ENCODE measurements around the gene ETNK2.
A peak's percentile ranks its signal among the peaks of the same experiment; 100 is the strongest.

ETNK2 gene

DNA sequence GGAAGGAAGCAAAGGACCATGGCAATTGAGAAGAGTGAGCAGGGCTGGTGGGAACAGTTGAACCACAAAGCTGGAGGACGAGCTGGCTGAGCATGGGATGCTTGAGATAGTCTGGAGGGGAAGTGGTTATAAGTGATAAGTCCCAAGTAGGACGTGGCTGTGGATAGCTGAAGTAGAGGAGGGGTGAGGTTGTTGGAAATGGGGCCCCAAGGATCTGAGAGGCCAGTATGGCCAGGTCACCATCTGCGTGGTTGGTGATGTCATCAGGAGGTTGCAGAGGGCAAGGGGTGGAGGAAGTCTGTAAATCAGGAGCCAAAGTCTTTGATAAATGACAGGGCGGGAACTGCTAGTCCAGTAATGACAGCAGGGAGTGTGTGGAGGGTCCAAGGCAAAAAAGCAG, 25.3 kb upstream of the ETNK2 start:
- no peak for DNase-seq (ENCODE audit: low spot score)

- no peak for DNase-seq (ENCODE audit: low spot score)
Observed at GRCh38 chr1:204176049-204176448, 24.2 kb upstream of the ETNK2 start.

- no peak for DNase-seq (ENCODE audit: low spot score)
Observed at GRCh38 chr1:204174958-204175357, 23.1 kb upstream of the ETNK2 start.

DNA sequence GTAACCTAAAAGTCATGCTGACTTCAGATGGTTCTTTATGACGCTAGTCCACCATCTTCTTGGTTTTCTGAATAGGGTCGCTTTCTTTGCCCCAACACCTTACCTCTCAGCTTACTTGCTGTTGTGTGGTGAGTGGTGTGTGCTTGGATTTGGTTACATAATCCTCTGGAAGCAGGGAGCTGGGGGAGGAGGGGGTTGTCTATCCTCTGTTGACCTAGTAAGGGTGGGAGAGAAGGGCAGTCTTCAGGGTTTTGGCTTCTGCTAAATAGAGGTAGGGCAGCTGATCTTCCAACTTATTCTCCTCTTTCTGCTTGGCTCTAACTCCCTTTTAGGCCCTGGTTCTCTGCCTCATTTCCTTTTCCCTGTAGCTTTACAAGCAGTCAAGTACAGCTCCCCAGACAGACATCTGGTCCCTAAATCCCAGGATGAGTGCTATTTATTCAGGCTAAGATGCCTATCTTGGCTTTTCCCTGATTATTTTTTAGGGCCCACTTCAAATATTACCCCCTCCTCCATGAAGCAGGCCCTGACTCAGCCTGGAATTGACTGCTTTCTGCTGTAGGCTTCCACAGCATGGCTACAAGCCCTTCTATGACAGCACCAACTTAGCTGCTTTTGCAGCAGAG, 20.7 kb upstream of the ETNK2 start:
- no peak for DNase-seq (ENCODE audit: low spot score)

DNA sequence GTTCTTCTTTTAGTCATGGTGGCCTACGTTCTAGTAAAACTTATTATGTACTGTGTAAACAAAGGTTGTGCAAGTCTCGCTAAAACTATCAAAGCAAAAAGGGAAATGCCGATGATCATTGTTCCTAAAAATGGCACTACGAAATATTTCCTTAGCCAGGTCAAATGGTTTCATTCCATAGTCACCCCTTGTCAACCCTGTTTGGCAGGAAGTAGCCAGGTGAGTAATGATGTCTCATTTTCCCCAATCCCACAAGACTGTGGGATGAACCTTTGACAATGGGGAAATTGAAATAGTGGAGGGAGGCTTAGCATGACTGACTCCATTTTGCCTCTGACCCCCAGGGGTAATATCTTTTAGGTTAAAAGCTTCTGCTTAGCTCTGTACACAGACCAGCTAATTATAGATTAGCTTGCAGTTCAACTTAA, 19.9 kb upstream of the ETNK2 start:
- DNase-seq (ENCODE audit: low spot score), result no peak

- DNase-seq (ENCODE audit: low spot score), result no peak
Observed at GRCh38 chr1:204170494-204171155, 18.8 kb upstream of the ETNK2 start.

- no peak for DNase-seq (ENCODE audit: low spot score)
Observed at GRCh38 chr1:204169858-204170257, 18.0 kb upstream of the ETNK2 start.

DNA sequence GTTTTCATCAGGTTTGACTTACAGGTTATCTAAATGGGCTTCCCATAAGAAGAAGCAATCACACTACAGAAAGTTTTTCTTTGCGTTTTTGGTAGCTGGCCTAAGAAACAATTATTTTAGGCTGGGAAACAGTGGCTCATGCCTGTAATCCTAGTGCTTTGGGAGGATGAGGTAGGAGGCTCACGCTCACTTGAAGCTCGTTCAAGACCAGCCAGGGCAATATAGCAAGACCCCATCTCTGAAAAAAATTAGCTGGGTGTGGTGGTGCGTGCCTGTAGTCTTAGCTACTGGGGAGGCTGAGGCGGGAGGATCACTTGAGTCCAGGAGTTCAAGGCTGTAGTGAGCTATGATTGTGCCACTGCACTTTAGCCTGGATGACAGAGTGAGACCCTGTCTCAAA, 15.9 kb upstream of the ETNK2 start:
- DNase-seq (ENCODE audit: low spot score), result no peak

- DNase-seq (ENCODE audit: low spot score), result no peak
Observed at GRCh38 chr1:204166219-204166618, 14.4 kb upstream of the ETNK2 start, which contains the start of gene REN. TSS of gene REN (minus strand) at chr1:204166337. CDS start at chr1:204166293, 44 bp downstream.

DNA sequence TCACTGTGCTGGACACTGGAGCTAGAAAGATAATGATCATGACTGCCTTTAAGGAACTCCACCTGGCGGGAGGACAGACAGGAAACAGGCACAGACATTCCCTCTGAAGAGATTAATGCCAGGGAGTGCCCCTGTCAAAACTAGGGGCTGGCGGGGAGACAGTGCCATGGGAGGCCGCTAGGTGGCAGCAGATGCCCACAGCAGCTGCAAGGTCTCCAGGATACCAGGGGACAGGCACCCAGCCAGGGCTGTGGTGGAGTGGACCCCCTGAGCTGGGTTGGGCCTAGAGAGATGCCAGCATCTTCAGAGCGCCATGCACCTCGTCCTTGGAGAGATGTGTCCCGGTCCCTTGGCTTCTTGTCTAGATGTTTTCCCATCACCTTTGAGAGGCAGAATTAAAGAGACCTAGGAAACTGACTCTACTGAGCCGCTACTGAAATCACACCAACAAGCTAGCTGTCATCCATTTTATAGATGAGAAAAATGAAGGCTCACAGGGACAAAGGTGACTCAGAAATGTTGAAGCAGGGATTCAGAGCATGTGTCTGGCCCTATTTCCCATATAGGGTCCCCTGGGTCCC, 10.7 kb upstream of the ETNK2 start:
- peak; percentile 87 for DNase-seq (ENCODE audit: low spot score)

DNA sequence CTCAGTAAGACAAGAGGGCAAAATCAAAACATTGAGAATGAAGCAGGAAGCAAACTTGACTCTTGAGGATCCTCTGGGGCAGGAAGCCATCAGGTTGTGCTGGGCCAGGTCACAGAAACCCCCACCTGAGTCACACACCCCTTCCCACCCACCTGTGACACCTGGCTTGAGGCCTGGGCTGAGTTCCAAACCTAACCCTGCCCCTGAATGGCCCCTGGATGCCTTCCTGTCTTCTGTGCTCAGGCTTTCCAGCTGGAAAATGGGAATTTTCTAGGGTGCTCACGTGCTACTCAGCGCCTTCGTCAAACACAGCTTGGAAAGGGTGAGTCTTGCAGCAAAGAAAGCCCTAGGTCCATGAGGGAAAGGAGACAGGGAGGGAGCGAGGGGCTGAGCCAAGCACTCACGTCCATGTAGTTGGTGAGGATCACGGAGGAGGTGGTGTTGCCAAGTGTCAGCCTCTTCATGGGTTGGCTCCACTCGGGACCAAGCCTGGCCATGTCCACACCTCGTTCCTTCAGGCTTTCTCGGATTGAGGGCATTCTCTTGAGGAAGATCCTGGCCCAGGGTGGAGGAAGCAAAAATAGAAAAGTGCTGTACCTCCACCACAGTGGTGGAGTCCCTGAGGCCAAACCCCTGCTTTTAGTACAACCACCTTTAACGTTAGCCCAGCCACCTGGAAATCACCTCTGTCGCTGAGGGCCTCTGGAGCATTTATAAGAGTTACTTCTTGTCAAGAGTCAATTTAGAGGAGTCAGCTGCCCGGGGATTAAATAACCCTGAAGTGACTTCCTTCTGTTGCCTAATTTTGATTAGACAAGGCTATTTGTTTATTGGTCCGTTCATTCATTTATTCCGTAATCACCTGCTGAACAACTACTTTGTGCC, 10.0 kb upstream of the ETNK2 start:
- DNase-seq (ENCODE audit: low spot score), result no peak

- DNase-seq (ENCODE audit: low spot score), result no peak
Observed at GRCh38 chr1:204157962-204158361, 6.1 kb upstream of the ETNK2 start.

- no peak for DNase-seq (ENCODE audit: low spot score)
Observed at GRCh38 chr1:204155881-204156280, 4.0 kb upstream of the ETNK2 start.

GRCh38 chr1:204154568-204155255, 2.9 kb upstream of the ETNK2 start:
- no peak for DNase-seq (ENCODE audit: low spot score)

DNA sequence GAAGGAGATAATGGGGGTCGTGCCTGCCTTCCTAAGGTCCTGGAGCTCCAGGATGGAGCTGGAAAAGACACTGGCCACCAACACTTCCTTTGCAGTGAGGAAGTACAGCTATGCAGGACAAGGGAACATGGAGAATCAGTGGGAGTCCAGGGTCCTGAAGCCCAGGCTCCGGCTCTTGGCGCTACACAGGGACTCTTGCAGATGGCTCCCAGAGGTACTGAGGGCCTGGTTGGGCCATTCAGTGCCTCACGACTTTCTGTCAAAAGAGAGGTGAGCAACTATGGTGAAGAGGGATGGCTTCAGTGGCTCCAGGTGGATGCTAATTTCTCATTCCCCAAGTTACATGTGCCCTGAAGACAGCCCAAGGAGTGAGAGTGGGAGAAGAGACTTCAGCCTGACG, 1.8 kb upstream of the ETNK2 start:
- DNase-seq (ENCODE audit: low spot score), result no peak

GRCh38 chr1:204152310-204153044, 633 bp upstream of the ETNK2 start:
- DNase-seq (ENCODE audit: low spot score), result no peak

DNA sequence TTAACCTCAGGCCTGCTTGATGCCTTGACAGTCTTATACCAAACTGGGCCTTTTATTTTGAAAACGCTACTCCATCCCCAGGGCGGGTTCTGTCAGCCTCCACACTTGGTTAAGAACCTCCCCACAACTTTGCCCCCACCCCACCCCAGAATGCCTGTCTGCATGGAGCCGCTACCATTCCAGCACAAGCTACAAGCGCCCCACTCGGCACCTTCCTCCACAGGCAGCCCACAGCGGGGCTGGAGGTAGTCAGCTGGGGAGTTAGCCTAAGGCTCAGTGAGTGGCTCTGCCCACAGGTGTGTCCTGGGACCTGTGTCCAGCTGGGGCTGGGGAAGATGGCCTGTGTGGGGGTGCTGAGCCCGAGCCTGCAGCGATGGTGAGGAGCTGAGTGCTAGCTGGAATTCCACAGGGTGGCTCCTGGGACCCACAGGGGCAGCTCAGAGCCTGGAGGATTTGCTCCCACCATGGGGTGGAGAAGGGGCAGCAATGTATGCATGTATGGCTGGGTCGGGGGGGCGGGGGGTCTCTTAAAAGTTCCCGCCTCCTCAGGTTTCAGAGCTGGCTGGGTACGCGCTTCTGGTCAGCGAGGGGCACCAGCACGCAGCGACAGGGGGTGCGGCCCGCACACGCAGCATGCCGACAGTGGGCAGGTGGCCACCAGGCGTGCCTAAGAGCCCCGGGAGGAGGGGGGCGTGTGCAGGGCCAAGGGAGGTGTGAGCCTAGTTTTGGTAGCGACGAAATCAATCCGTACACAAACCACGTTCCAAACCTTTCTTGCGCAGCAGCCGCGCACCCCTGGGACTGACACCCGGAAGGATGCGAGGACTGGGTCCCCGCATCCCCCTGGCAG, 917 bp downstream of the ETNK2 start:
- peak; percentile 38 for DNase-seq (ENCODE audit: low spot score)

GRCh38 chr1:204149635-204150565, 1.9 kb downstream of the ETNK2 start:
- no peak for DNase-seq (ENCODE audit: low spot score)

DNA sequence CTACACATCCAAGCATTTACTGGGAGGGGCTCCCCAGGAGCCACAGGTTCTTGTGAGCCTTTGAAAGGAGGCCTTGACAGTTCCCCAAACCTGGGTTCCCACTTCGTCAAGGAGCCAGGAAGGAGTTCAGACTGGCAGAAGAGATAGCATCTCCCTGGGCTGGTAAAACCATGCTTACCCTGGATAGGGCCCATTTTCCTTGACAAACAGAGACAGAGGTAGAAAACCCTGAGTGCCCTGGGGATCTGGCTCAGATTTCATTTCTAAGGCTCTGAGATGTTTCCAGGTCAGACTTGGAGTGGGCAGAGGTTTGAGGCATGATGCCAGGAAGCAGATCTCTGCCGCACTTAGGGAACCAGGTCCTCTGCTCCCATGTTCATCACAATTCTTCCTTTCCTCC, 2.7 kb downstream of the ETNK2 start:
- DNase-seq (ENCODE audit: low spot score), result no peak
